ENCODE data around the gene B9D2. TPM values are rescaled to one million over a fixed set of nuclear protein-coding genes. Genes with fewer than 3 reads are reported as not detected.

The B9D2 gene
- total RNA-seq, 1 experiment from 2014 or later = 7.3 TPM

DNA sequence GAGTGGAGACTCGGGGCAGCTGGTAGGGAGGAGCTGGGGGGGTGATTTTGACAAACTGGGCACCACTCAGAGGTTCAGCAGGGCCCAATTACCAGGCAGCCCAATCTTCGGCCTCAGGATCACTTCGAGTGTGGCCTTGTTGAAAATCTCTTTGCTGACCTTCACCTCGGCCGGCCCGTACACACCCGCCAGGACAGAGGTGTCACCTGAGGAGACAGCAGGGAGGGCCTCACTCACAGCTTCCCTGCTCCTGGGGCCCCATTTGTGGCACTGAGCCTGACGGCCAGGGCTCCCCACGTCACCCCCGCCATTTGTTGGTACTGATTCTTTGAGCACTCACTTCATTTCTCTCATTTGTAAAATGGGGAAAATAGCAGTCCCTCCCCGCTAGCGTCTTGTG, 28.8 kb upstream of the B9D2 start:
- ATAC-seq (no peak), DNase-seq (ENCODE audit: low read depth, low spot score) (no peak)
- H3K4me2 ChIP-seq (ENCODE audit: low read length) = no peak overlapping the region
- peaks cover 10 to 17% of the 10 kb centered on the region in 2 experiments; a peak in 3 of 4 replicates for H3K36me3 ChIP-seq (ENCODE audit: control insufficient read depth in 1 of 2, insufficient read depth in 2 of 2, low read length in 2 of 2)
- no peak overlapping the region for H3K4me3 ChIP-seq (replicated peaks in 1 of 2; ENCODE audit: low read depth in 1 of 2, low read length in 2 of 2)
- no peaks in the 10 kb centered on the region for H3K27me3 ChIP-seq (ENCODE audit: insufficient read depth, low read length)
- no peaks in the 10 kb centered on the region for H3K9me2 ChIP-seq (ENCODE audit: insufficient read depth)
- H3K79me2 ChIP-seq (ENCODE audit: insufficient read depth, low read length) = peaks cover 23% of the 10 kb centered on the region
- H3K4me1 ChIP-seq (ENCODE audit: control insufficient read depth in 1 of 2, insufficient read depth in 2 of 2, low read length in 2 of 2) = peaks cover 2 to 11% of the 10 kb centered on the region in 2 experiments; a peak in 1 of 4 replicates
- H3K27ac ChIP-seq (ENCODE audit: low read depth, low read length) = no peak overlapping the region
- POLR2A ChIA-PET = no interaction called here
- RAD21 ChIA-PET (ENCODE audit: low non-redundant PET in 1 of 2, low total read pairs in 2 of 2, uncharacterized antibody in 2 of 2, unreplicated experiment in 2 of 2) = no interaction called here
- H4K20me1 ChIP-seq (ENCODE audit: insufficient read depth) = no peaks in the 10 kb centered on the region
- CTCF ChIA-PET = no interaction called here
- TF ChIP-seq CEBPB (IDR thresholded peaks at IDR 0.05; ENCODE audit: low read depth) (no peak), SIN3A (IDR thresholded peaks at IDR 0.05; ENCODE audit: low read depth) (no peak), ELF1 (IDR thresholded peaks at IDR 0.05; ENCODE audit: borderline replicate concordance, low read depth) (no peak), EGR1 (IDR thresholded peaks at IDR 0.05; ENCODE audit: low read depth) (no peak), FOSL1 (IDR thresholded peaks at IDR 0.05; ENCODE audit: low read depth) (no peak), TCF7L2 (IDR thresholded peaks at IDR 0.05; ENCODE audit: borderline replicate concordance, extremely low read depth, insufficient read depth, insufficient read length) (no peak), SP1 (IDR thresholded peaks at IDR 0.05; ENCODE audit: low read depth) (no peak), POLR2A (IDR thresholded peaks at IDR 0.05; ENCODE audit: borderline replicate concordance, extremely low read depth, insufficient read depth, insufficient read length) (no peak), ZNF274 (IDR thresholded peaks at IDR 0.05; ENCODE audit: low read depth, low read length) (no peak), ZFX (IDR thresholded peaks at IDR 0.05) (no peak)
- TF ChIP-seq, protein P1, sequence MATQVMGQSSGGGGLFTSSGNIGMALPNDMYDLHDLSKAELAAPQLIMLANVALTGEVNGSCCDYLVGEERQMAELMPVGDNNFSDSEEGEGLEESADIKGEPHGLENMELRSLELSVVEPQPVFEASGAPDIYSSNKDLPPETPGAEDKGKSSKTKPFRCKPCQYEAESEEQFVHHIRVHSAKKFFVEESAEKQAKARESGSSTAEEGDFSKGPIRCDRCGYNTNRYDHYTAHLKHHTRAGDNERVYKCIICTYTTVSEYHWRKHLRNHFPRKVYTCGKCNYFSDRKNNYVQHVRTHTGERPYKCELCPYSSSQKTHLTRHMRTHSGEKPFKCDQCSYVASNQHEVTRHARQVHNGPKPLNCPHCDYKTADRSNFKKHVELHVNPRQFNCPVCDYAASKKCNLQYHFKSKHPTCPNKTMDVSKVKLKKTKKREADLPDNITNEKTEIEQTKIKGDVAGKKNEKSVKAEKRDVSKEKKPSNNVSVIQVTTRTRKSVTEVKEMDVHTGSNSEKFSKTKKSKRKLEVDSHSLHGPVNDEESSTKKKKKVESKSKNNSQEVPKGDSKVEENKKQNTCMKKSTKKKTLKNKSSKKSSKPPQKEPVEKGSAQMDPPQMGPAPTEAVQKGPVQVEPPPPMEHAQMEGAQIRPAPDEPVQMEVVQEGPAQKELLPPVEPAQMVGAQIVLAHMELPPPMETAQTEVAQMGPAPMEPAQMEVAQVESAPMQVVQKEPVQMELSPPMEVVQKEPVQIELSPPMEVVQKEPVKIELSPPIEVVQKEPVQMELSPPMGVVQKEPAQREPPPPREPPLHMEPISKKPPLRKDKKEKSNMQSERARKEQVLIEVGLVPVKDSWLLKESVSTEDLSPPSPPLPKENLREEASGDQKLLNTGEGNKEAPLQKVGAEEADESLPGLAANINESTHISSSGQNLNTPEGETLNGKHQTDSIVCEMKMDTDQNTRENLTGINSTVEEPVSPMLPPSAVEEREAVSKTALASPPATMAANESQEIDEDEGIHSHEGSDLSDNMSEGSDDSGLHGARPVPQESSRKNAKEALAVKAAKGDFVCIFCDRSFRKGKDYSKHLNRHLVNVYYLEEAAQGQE (IDR thresholded peaks at IDR 0.05; ENCODE audit: low read depth) = no peak
- no peaks in the 10 kb centered on the region for H3K9me3 ChIP-seq (ENCODE audit: control insufficient read depth in 1 of 2, insufficient read depth in 1 of 2, low read depth in 1 of 2, low read length in 2 of 2)
- H3K9ac ChIP-seq (ENCODE audit: low read length) = no peak overlapping the region
- no TSS peak for BruUV-seq (replicated peaks)
- intact Hi-C loops (cut with micrococcal nuclease) = no loop called here
- no peak overlapping the region for H2AFZ ChIP-seq (ENCODE audit: low read depth, low read length, poor library complexity, severe bottlenecking)
